ENCODE measurements around the gene SLC44A2. TPM values are rescaled to one million over a fixed set of nuclear protein-coding genes. Genes with fewer than 3 reads are reported as not detected.

The SLC44A2 gene
- total and polyA plus RNA-seq, 10 of the 15 experiments (the other 5 are each of a cell fraction or from before 2014, with no cell fraction given), result 3.0 to 51.3 (median 26.8) TPM

DNA sequence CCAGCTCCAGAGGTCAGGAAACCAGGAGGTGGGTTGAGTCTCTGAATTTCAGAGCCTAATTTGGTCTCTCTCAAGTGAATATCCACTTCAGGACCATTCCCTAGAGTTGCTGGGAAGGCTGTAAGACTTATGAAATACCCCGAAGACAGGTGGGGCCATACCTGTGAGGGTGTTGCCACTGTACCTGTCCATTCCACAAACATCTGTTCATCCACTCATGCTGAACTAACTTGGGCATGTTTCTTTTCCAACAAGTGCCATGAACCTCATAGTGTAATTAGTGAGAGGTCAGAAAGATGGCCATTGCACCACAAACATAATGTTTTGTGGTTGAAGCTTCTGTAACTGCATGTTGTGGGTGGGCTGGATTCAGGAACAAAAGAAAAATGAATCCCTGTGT lies 36.6 kb downstream of the SLC44A2 start:
- TF ChIP-seq RFX5 (IDR thresholded peaks at IDR 0.05; ENCODE audit: low read depth, low read length) (no peak), POLR2AphosphoS5 (IDR thresholded peaks at IDR 0.05; ENCODE audit: low read length) (0 out of 2 replicates have a peak, but pooled peaks have one; percentile 17), SMC3 (IDR thresholded peaks at IDR 0.05; ENCODE audit: borderline replicate concordance, low read length) (no peak)
- ChIA-PET RAD21 (ENCODE audit: unreplicated experiment) (interaction anchor here (1.0 to 1.7 kb wide), 3 partner anchors 13 to 80 kb away, joined by 3 to 7 read pairs (median 4); no protein-coding TSS in a partner anchor), POLR2A (interaction anchor here (0.7 to 0.9 kb wide), 2 partner anchors 27 to 1987 kb away, joined by 3 to 4 read pairs; no protein-coding TSS in a partner anchor), CTCF (interaction anchor here (1.0 to 2.8 kb wide), 7 partner anchors 17 to 126 kb away, joined by 3 to 16 read pairs (median 4); partner anchors contain the start of genes DNM2 and QTRT1), SMC1A (ENCODE audit: uncharacterized antibody, unreplicated experiment) (interaction anchor here (0.6 to 2.2 kb wide), 4 partner anchors 38 to 331 kb away, joined by 3 to 6 read pairs (median 3); partner anchors contain the start of gene QTRT1)
- in situ Hi-C loops (cut with MboI), result no loop called here
- peaks cover 95% of the 10 kb centered on the region for H3K79me2 ChIP-seq (ENCODE audit: control insufficient read depth, insufficient read depth, low read length)
- peak overlapping the region; percentile 4; the same call in 1 of the 2 replicates for H3K9ac ChIP-seq (ENCODE audit: control insufficient read depth, insufficient read depth, low read length)
- H4K20me1 ChIP-seq (ENCODE audit: control insufficient read depth, insufficient read depth), result peaks cover 12% of the 10 kb centered on the region
- no peak for FAIRE-seq
- H3K4me1 ChIP-seq (ENCODE audit: control insufficient read depth, insufficient read depth, low read length), result peaks cover 30% of the 10 kb centered on the region
- intact Hi-C loops (cut with micrococcal nuclease; ENCODE audit: unreplicated experiment), result loop anchor here (5.0 kb wide), 1 partner anchor 35 kb away; no protein-coding TSS in a partner anchor
- peak overlapping the region; percentile 44; the same call in 1 of the 2 replicates for H3K4me3 ChIP-seq
- H3K9me3 ChIP-seq (replicated peaks; ENCODE audit: control insufficient read depth, insufficient read depth, low read length), result no peaks in the 10 kb centered on the region
- DNase-seq (ENCODE audit: low read depth, low spot score), result no peak
- no peaks in the 10 kb centered on the region for H3K27me3 ChIP-seq (replicated peaks in 1 of 2; ENCODE audit: control insufficient read depth in 2 of 2, insufficient read depth in 2 of 2, low read length in 1 of 2)
- no TSS peak for BruUV-seq (replicated peaks)
- peaks cover 3 to 17% of the 10 kb centered on the region in 2 experiments for H3K36me3 ChIP-seq (ENCODE audit: control insufficient read depth in 2 of 2, insufficient read depth in 2 of 2, low read length in 1 of 2)
- no peak for ATAC-seq
- no peak overlapping the region for H2AFZ ChIP-seq (ENCODE audit: control insufficient read depth, low read depth, low read length)
- WGBS (ENCODE audit: insufficient coverage, insufficient replicate concordance, low lambda C conversion rate, missing lambda C conversion rate), result 6% methylated on average over 1 of the region's 1 CpG
- H3K4me2 ChIP-seq (ENCODE audit: control insufficient read depth, insufficient read depth), result peak overlapping the region; percentile 68
- peak overlapping the region; percentile 29; the same call in 1 of the 2 replicates for H3K27ac ChIP-seq (ENCODE audit: control insufficient read depth, insufficient read depth)

DNA sequence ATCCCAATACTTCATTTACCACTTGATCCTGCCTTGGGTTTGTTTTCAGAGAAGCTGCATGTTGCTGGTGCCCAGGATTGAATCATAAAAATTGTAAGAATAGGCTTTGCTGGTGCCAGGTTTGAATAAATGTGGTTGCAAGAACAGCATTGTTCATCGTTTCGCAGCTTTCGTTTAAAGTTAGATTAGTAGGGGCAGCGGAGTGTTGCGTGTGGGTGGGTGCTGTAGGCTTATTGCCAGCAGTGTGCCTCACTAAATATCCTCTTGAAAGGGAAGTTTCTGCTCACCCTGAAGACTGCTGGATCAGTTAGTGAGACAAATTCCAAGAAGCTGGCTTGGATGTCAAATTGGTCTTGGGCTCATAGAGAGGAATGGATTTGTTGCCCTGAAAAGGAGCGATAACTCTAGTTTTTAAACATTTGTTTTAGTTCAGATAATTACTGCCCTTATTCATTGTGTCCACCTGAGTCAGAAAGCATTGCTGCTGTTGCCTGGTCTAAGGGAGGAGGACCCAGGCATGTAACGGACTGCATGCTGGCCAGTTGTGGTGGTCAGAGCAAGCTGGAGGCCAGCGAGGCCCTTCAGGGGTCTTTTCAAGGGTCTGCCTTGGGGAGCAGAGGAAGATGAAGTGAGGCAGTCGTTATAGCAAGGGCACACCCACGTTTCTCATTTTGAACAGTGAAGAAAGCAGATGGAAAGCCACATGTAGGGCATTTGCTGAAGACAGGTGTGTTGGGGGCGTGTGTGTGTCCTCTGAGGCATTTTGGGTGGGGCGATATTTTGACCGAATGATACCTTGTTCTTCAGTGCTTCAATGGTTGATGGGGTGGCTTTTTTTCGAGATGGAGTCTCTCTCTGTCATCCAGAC lies 37.3 kb downstream of the SLC44A2 start:
- RAD21 ChIA-PET (ENCODE audit: unreplicated experiment), result interaction anchor here (1.0 to 1.7 kb wide), 3 partner anchors 12 to 81 kb away, joined by 3 to 7 read pairs (median 4); no protein-coding TSS in a partner anchor
- Histone ChIP-seq H3K27ac (ENCODE audit: control insufficient read depth, insufficient read depth) (peak overlapping the region; percentile 29; the same call in 1 of the 2 replicates), H3K4me2 (ENCODE audit: control insufficient read depth, insufficient read depth) (peak overlapping the region; percentile 68)
- no peak for TF ChIP-seq YY1 (IDR thresholded peaks at IDR 0.05; ENCODE audit: low read depth, low read length)
- peak; percentile 39; the same call in 1 of the 2 replicates for TF ChIP-seq DPF2 (IDR thresholded peaks at IDR 0.05)
- TF ChIP-seq NR2C1 (IDR thresholded peaks at IDR 0.05), result no peak
- TF ChIP-seq MYC (IDR thresholded peaks at IDR 0.05; ENCODE audit: insufficient read depth, insufficient read length, insufficient replicate concordance, low read length, severe bottlenecking), result no peak
- TF ChIP-seq, protein P1, sequence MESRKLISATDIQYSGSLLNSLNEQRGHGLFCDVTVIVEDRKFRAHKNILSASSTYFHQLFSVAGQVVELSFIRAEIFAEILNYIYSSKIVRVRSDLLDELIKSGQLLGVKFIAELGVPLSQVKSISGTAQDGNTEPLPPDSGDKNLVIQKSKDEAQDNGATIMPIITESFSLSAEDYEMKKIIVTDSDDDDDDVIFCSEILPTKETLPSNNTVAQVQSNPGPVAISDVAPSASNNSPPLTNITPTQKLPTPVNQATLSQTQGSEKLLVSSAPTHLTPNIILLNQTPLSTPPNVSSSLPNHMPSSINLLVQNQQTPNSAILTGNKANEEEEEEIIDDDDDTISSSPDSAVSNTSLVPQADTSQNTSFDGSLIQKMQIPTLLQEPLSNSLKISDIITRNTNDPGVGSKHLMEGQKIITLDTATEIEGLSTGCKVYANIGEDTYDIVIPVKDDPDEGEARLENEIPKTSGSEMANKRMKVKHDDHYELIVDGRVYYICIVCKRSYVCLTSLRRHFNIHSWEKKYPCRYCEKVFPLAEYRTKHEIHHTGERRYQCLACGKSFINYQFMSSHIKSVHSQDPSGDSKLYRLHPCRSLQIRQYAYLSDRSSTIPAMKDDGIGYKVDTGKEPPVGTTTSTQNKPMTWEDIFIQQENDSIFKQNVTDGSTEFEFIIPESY (IDR thresholded peaks at IDR 0.05), result peak; percentile 69; the same call in 1 of the 2 replicates
- 0 out of 2 replicates have a peak, but pooled peaks have one; percentile 35 for TF ChIP-seq PAX5 (IDR thresholded peaks at IDR 0.05; ENCODE audit: borderline replicate concordance, low read depth, low read length)
- peak; percentile 52; the same call in 1 of the 2 replicates for TF ChIP-seq POLR2AphosphoS5 (IDR thresholded peaks at IDR 0.05; ENCODE audit: low read length)
- TF ChIP-seq WRNIP1 (IDR thresholded peaks at IDR 0.05; ENCODE audit: borderline replicate concordance, low read depth, low read length), result no peak
- 0 out of 4 replicates have a peak, but pooled peaks of 1 of the 2 experiments have one; percentile 25 for TF ChIP-seq BHLHE40 (IDR thresholded peaks at IDR 0.05; ENCODE audit: borderline replicate concordance in 1 of 2, low read depth in 2 of 2, low read length in 1 of 2)
- peak; percentile 57; the same call in 1 of the 2 replicates for TF ChIP-seq TCF12 (IDR thresholded peaks at IDR 0.05; ENCODE audit: low read depth, low read length)

More for the DNA sequence above, 37.3 kb downstream of the SLC44A2 start:
- DNase-seq (ENCODE audit: low read depth, low spot score) (no peak), FAIRE-seq (peak; percentile 35), ATAC-seq (peak; percentile 58)
- intact Hi-C loops (cut with micrococcal nuclease; ENCODE audit: unreplicated experiment), result loop anchor here (5.0 kb wide), 1 partner anchor 35 kb away; no protein-coding TSS in a partner anchor
- H3K79me2 ChIP-seq (ENCODE audit: control insufficient read depth, insufficient read depth, low read length), result peaks cover 95% of the 10 kb centered on the region
- no peaks in the 10 kb centered on the region for H3K9me3 ChIP-seq (replicated peaks; ENCODE audit: control insufficient read depth, insufficient read depth, low read length)
- peaks cover 3 to 19% of the 10 kb centered on the region in 2 experiments for H3K36me3 ChIP-seq (ENCODE audit: control insufficient read depth in 2 of 2, insufficient read depth in 2 of 2, low read length in 1 of 2)
- ChIA-PET SMC1A (ENCODE audit: uncharacterized antibody, unreplicated experiment) (interaction anchor here (0.6 to 2.2 kb wide), 3 partner anchors 37 to 81 kb away, joined by 3 to 6 read pairs (median 3); partner anchors contain the start of gene QTRT1), POLR2A (interaction anchor here (0.6 to 0.9 kb wide), 2 partner anchors 10 to 26 kb away, joined by 3 to 4 read pairs; no protein-coding TSS in a partner anchor), CTCF (interaction anchor here (1.0 to 2.8 kb wide), 7 partner anchors 18 to 126 kb away, joined by 3 to 16 read pairs (median 4); partner anchors contain the start of genes DNM2 and QTRT1)
- no peak overlapping the region for H3K9ac ChIP-seq (ENCODE audit: control insufficient read depth, insufficient read depth, low read length)
- no peaks in the 10 kb centered on the region for H3K27me3 ChIP-seq (replicated peaks in 1 of 2; ENCODE audit: control insufficient read depth in 2 of 2, insufficient read depth in 2 of 2, low read length in 1 of 2)
- TSS peak; percentile 52 for BruUV-seq (replicated peaks)
- no peak overlapping the region for H2AFZ ChIP-seq (ENCODE audit: control insufficient read depth, low read depth, low read length)
- peak overlapping the region; percentile 44; the same call in 1 of the 2 replicates for H3K4me3 ChIP-seq
- WGBS (ENCODE audit: insufficient coverage, insufficient replicate concordance, low lambda C conversion rate, missing lambda C conversion rate), result 17% methylated on average over 14 of the region's 14 CpGs
- peaks cover 32% of the 10 kb centered on the region for H3K4me1 ChIP-seq (ENCODE audit: control insufficient read depth, insufficient read depth, low read length)
- peaks cover 15% of the 10 kb centered on the region for H4K20me1 ChIP-seq (ENCODE audit: control insufficient read depth, insufficient read depth)
- in situ Hi-C loops (cut with MboI), result no loop called here
